ENCODE data around the gene CST6. TPM values are rescaled to one million over a fixed set of nuclear protein-coding genes. Genes with fewer than 3 reads are reported as not detected.

Gene CST6
- total RNA-seq, 4 donors from 2014 or later: not detected

DNA sequence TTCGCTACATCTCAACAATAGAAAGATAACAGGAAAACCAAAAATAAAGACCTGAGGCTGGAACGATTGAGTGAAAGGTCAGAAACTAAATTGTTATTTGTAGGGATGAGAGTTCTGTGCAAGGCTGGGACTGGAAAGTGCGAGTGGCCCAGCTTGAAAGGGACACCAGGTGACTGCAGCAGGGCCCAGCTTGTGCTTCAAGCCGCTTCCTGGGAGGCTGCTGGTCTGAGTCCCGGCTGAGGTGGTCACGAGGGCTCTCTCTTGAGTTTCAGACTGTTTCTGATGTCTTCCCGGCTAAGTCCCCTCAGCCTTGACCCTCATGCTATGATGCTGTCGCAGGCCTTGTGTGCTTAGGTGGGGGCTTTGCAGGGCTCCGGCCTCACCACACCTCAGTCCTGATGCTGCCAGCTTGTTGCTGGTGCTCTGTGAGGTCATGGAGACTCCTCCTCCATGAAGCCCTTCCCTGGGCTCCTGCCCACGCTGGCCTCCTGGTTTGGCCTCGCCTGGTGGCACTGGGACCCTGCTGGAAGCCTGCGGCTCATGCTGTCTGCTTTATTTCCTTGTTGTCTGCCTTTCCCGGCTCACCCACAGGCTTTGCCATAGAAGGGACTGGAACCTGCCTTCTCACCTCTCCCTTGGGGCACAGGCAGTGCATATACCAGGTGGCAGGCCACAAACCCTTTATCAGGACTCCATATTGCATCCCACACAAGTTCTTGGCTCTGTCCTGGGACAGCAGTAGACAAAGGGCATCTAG lies 5.5 kb upstream of the CST6 start:
- 87 to 100% methylated on average over 1 to 12 of the region's 13 CpGs for WGBS, 2 donors (ENCODE audit: low coverage in 1 of 2)
- Histone ChIP-seq H3K9me3 (no peaks in the 10 kb centered on the region), H3K36me3 (no peaks in the 10 kb centered on the region), H3K4me1 (peaks cover 5 to 10% (median 9%) of the 10 kb centered on the region in 4 donors), H3K27ac (no peak overlapping the region), H3K27me3 (peaks cover 11% of the 10 kb centered on the region), H3K4me3 (no peak overlapping the region)
- TF ChIP-seq POLR2AphosphoS5 (IDR thresholded peaks at IDR 0.05) (no peak), EP300 (IDR thresholded peaks at IDR 0.05; ENCODE audit: low read depth) (no peak), POLR2A (IDR thresholded peaks at IDR 0.05) (no peak), CTCF (IDR thresholded peaks at IDR 0.05) (no peak)
- in situ Hi-C loops (cut with MboI; ENCODE audit: low pct_ligation_motif_present in 1 of 4, low pct_unique_long_range_greater_than_20kb in 1 of 4, low sequenced_read_pairs in 3 of 4) (no loop called here), intact Hi-C loops (cut with DNase I; ENCODE audit: low total_unique reads) (no loop called here)
- DNase-seq: no peak

DNA sequence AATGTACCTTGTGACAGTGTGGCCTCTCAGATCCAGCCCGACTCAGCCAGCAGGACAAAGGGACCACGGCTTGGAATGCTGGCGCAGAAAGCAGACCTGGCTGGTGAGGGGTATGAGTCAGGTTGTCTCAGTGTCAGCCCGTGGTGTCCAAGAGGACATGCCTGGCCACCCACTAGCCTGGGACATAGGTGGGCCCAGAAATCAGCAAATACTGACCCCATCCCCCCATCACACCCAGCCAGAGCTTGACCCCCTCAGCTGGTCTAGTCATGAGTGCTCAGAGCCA lies 5.0 kb upstream of the CST6 start:
- no peak overlapping the region for H3K27ac ChIP-seq
- H3K9me3 ChIP-seq: no peaks in the 10 kb centered on the region
- H3K36me3 ChIP-seq: no peaks in the 10 kb centered on the region
- 74% methylated on average over 4 of the region's 4 CpGs; no CpG with 5 or more reads in 1 of the 2 donors for WGBS, 2 donors (ENCODE audit: low coverage in 1 of 2)
- DNase-seq: no peak
- peaks cover 16% of the 10 kb centered on the region for H3K27me3 ChIP-seq
- H3K4me1 ChIP-seq: peaks cover 8 to 13% (median 10%) of the 10 kb centered on the region in 4 donors
- intact Hi-C loops (cut with DNase I; ENCODE audit: low total_unique reads) (no loop called here), in situ Hi-C loops (cut with MboI; ENCODE audit: low pct_ligation_motif_present in 1 of 4, low pct_unique_long_range_greater_than_20kb in 1 of 4, low sequenced_read_pairs in 3 of 4) (no loop called here)
- no peak for TF ChIP-seq CTCF (IDR thresholded peaks at IDR 0.05)
- TF ChIP-seq EP300 (IDR thresholded peaks at IDR 0.05; ENCODE audit: low read depth): no peak
- no peak for TF ChIP-seq POLR2A (IDR thresholded peaks at IDR 0.05)
- no peak for TF ChIP-seq POLR2AphosphoS5 (IDR thresholded peaks at IDR 0.05)
- no peak overlapping the region for H3K4me3 ChIP-seq

DNA sequence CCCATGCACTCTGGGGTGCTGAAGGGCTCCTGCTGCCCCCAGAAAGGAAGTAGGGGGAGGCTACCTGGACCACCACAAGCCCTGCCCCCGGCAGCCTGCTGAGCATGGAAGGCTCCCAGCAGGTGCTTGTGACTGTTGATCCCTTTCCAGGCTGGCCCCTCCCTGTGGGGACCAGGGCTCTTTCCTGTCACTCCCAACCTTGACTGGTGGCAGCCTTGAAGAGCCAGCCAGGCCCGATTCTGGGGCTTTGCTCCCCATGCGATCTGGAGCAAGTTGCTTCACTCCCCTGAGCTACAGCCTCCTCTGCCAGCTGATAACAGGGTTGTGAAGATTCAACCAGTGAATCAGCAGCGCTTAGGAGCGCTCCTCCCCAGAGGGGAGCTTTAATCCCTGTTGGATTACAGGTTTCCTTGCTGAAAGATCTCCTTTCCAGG lies 4.6 kb upstream of the CST6 start:
- H3K4me1 ChIP-seq: peaks cover 8 to 16% (median 13%) of the 10 kb centered on the region in 4 donors
- no peak overlapping the region for H3K27ac ChIP-seq
- DNase-seq: no peak
- TF ChIP-seq POLR2AphosphoS5 (IDR thresholded peaks at IDR 0.05) (no peak), EP300 (IDR thresholded peaks at IDR 0.05; ENCODE audit: low read depth) (no peak), POLR2A (IDR thresholded peaks at IDR 0.05) (no peak), CTCF (IDR thresholded peaks at IDR 0.05) (no peak)
- 79% methylated on average over 5 of the region's 5 CpGs; no CpG with 5 or more reads in 1 of the 2 donors for WGBS, 2 donors (ENCODE audit: low coverage in 1 of 2)
- no peaks in the 10 kb centered on the region for H3K9me3 ChIP-seq
- H3K27me3 ChIP-seq: peaks cover 20% of the 10 kb centered on the region
- intact Hi-C loops (cut with DNase I; ENCODE audit: low total_unique reads) (no loop called here), in situ Hi-C loops (cut with MboI; ENCODE audit: low pct_ligation_motif_present in 1 of 4, low pct_unique_long_range_greater_than_20kb in 1 of 4, low sequenced_read_pairs in 3 of 4) (no loop called here)
- H3K36me3 ChIP-seq: no peaks in the 10 kb centered on the region
- H3K4me3 ChIP-seq: no peak overlapping the region

- TF ChIP-seq POLR2A (IDR thresholded peaks at IDR 0.05) (no peak), POLR2AphosphoS5 (IDR thresholded peaks at IDR 0.05) (no peak), CTCF (IDR thresholded peaks at IDR 0.05) (no peak), EP300 (IDR thresholded peaks at IDR 0.05; ENCODE audit: low read depth) (no peak)
- Histone ChIP-seq H3K4me3 (no peak overlapping the region), H3K9me3 (no peaks in the 10 kb centered on the region), H3K4me1 (peaks cover 6 to 13% (median 11%) of the 10 kb centered on the region in 4 donors), H3K27me3 (peaks cover 29% of the 10 kb centered on the region), H3K27ac (no peak overlapping the region), H3K36me3 (no peaks in the 10 kb centered on the region)
- intact Hi-C loops (cut with DNase I; ENCODE audit: low total_unique reads) (no loop called here), in situ Hi-C loops (cut with MboI; ENCODE audit: low pct_ligation_motif_present in 1 of 4, low pct_unique_long_range_greater_than_20kb in 1 of 4, low sequenced_read_pairs in 3 of 4) (no loop called here)
- no peak for DNase-seq
- 80 to 95% methylated on average over 1 to 2 of the region's 2 CpGs for WGBS, 2 donors (ENCODE audit: low coverage in 1 of 2)
These were observed 3.7 kb upstream of the CST6 start for GRCh38 chr11:66008095-66008467.

Measured in transverse colon (tissue), 4 donors.